CD4-positive, alpha-beta T cell treated with Interleukin-4 for 4 hours (primary cell): ENCODE results near the gene GYPC.

Experiments used
- DNase-seq: peaks from one replicate; pipeline ENCODE4 v3.0.0-alpha.2; 2020

The GYPC gene

GRCh38 chr2:126736133-126736874 lies 80.3 kb downstream of the GYPC start:
- DNase-seq = no peak

- DNase-seq = no peak
Observed at GRCh38 chr2:126739141-126739540, 83.2 kb downstream of the GYPC start.

GRCh38 chr2:126744640-126745039 lies 88.7 kb downstream of the GYPC start:
- no peak for DNase-seq
